WTC11 (cell line): ENCODE results near the gene SMIM20. TPM values are rescaled to one million over a fixed set of nuclear protein-coding genes. Genes with fewer than 3 reads are reported as not detected.

Source experiments
- ATAC-seq: fragments of 200-7000 bp; cut with Tn5 transposase; 2 replicates; pipeline ENCODE4 v1.10.0; 2021; ENCODE audit warnings: mild to moderate bottlenecking, moderate library complexity
- CTCF ChIA-PET: fragments of 300-600 bp; sonication (Branson Sonifier 250); formaldehyde crosslinking; loops from one replicate; lab custom pipeline; 2021; ENCODE audit warnings: antibody characterized with exemption; lab: Charles Lee
- POLR2A ChIA-PET: fragments of 350-600 bp; sonication (Branson Sonifier 250); formaldehyde crosslinking; loops from one replicate; lab custom pipeline; 2021; ENCODE audit warnings: antibody characterized with exemption; lab: Charles Lee
- DNase-seq: peaks from one replicate; pipeline ENCODE4 v3.0.0; 2021; ENCODE audit warnings: low spot score
- H3K27ac Mint-ChIP-seq: 2 replicates; pipeline ENCODE4 v1.8.0; 2021; ENCODE audit warnings: mixed read lengths
- H3K27me3 Mint-ChIP-seq: 2 replicates; pipeline ENCODE4 v1.8.0; 2021; ENCODE audit warnings: low read depth, mild to moderate bottlenecking, moderate library complexity, mixed read lengths
- H3K36me3 Mint-ChIP-seq: 2 replicates; pipeline ENCODE4 v1.8.0; 2021; ENCODE audit warnings: mixed read lengths
- H3K4me1 Mint-ChIP-seq: 2 replicates; pipeline ENCODE4 v1.8.0; 2022; ENCODE audit warnings: mixed read lengths
- H3K4me3 Mint-ChIP-seq: 2 replicates; pipeline ENCODE4 v1.8.0; 2021; ENCODE audit warnings: mild to moderate bottlenecking, moderate library complexity, mixed read lengths
- H3K9me3 Mint-ChIP-seq: 2 replicates; pipeline ENCODE4 v1.8.0; 2021; ENCODE audit warnings: mixed read lengths
- ATF3 ChIP-seq: sonication (generic); formaldehyde crosslinking; conservative IDR thresholded peaks from 2 replicates; pipeline ENCODE4 v1.8.1; 2022; ENCODE audit warnings: mild to moderate bottlenecking, missing genetic modification reagents
- IRF1 ChIP-seq: sonication (generic); formaldehyde crosslinking; IDR thresholded peaks from 2 replicates; pipeline ENCODE4 v1.8.0; 2023; ENCODE audit warnings: missing genetic modification reagents
- JAZF1 ChIP-seq: fragments of 250-450 bp; sonication (Bioruptor Pico); IDR thresholded peaks from 2 replicates; pipeline ENCODE4 v1.9.0; 2021; ENCODE audit warnings: moderate library complexity, mild to moderate bottlenecking, inconsistent platforms
- MLX ChIP-seq: sonication (generic); formaldehyde crosslinking; IDR thresholded peaks from 2 replicates; pipeline ENCODE4 v1.8.1; 2023; ENCODE audit warnings: mild to moderate bottlenecking, missing genetic modification reagents, moderate library complexity
- MXD4 ChIP-seq: fragments of 250-450 bp; sonication (Bioruptor Pico); IDR thresholded peaks from 2 replicates; pipeline ENCODE4 v1.8.0; 2021; ENCODE audit warnings: mild to moderate bottlenecking, moderate library complexity, borderline replicate concordance
- MYBL2 ChIP-seq: sonication (generic); formaldehyde crosslinking; IDR thresholded peaks from 2 replicates; pipeline ENCODE4 v1.8.1; 2023; ENCODE audit warnings: mild to moderate bottlenecking, moderate library complexity, missing genetic modification reagents
- NFYB ChIP-seq: sonication (generic); formaldehyde crosslinking; conservative IDR thresholded peaks from 2 replicates; pipeline ENCODE4 v1.8.0; 2022; ENCODE audit warnings: low read depth, missing genetic modification reagents
- SP1 ChIP-seq: sonication (generic); formaldehyde crosslinking; conservative IDR thresholded peaks from 2 replicates; pipeline ENCODE4 v1.8.1; 2022; ENCODE audit warnings: missing genetic modification reagents
- TCF7 ChIP-seq: sonication (generic); formaldehyde crosslinking; IDR thresholded peaks from 2 replicates; pipeline ENCODE4 v1.8.0; 2022; ENCODE audit warnings: mild to moderate bottlenecking, low read depth, missing genetic modification reagents, moderate library complexity
- TEAD1 ChIP-seq: sonication (generic); formaldehyde crosslinking; IDR thresholded peaks from 2 replicates; pipeline ENCODE4 v1.8.0; 2022; ENCODE audit warnings: mild to moderate bottlenecking, missing genetic modification reagents
- USF2 ChIP-seq: sonication (generic); formaldehyde crosslinking; IDR thresholded peaks from 2 replicates; pipeline ENCODE4 v1.8.1; 2023; ENCODE audit warnings: mild to moderate bottlenecking, missing genetic modification reagents, moderate library complexity
- ZNF138 ChIP-seq: sonication (generic); formaldehyde crosslinking; conservative IDR thresholded peaks from 2 replicates; pipeline ENCODE4 v1.8.1; 2022; ENCODE audit warnings: mild to moderate bottlenecking, moderate library complexity, missing genetic modification reagents
- ZNF232 ChIP-seq: sonication (generic); formaldehyde crosslinking; IDR thresholded peaks from 2 replicates; pipeline ENCODE4 v1.8.0; 2022; ENCODE audit warnings: mild to moderate bottlenecking, missing genetic modification reagents
- ZNF317 ChIP-seq: sonication (generic); formaldehyde crosslinking; IDR thresholded peaks from 2 replicates; pipeline ENCODE4 v1.8.1; 2023; ENCODE audit warnings: low read depth, mild to moderate bottlenecking, moderate library complexity, missing genetic modification reagents, borderline replicate concordance
- total RNA-seq: library from RNA; stranded (reverse); gene quantifications from 3 replicates; pipeline ENCODE4 v1.2.3, GENCODE V29; 2021

Gene SMIM20
- total RNA-seq, 1 experiment from 2014 or later = 39.4 TPM

- TF ChIP-seq USF2 (CRISPR knock-in tag) (peak; percentile 51; the same call in 1 of the 2 replicates), MXD4 (CRISPR knock-in tag) (no peak), NFYB (CRISPR knock-in tag) (peak; percentile 33; the same call in 1 of the 2 replicates), MLX (CRISPR knock-in tag) (no peak), MYBL2 (CRISPR knock-in tag) (no peak), ATF3 (CRISPR knock-in tag) (no peak), ZNF232 (CRISPR knock-in tag) (no peak)
- DNase-seq = no peak
- Mint-ChIP-seq H3K27me3 (no peaks in the 10 kb centered on the region; the same call in 1 of the 2 replicates), H3K4me3 (no peak overlapping the region), H3K36me3 (no peaks in the 10 kb centered on the region), H3K9me3 (0 out of 2 replicates have a peak, but pooled peaks cover 3% of the 10 kb centered on the region), H3K27ac (no peak overlapping the region), H3K4me1 (peaks cover 21% of the 10 kb centered on the region)
- ATAC-seq = no peak
- ChIA-PET CTCF (interaction anchor here (0.7 to 3.8 kb wide), 3 partner anchors 14 to 44 kb away, joined by 3 to 17 read pairs (median 7); no protein-coding TSS in a partner anchor), POLR2A (interaction anchor here (0.6 to 0.9 kb wide), 2 partner anchors 60 to 83 kb away, joined by 4 to 5 read pairs; no protein-coding TSS in a partner anchor)
Measured at GRCh38 chr4:25969374-25970155, 55.5 kb downstream of the SMIM20 start.

GRCh38 chr4:25970226-25970675, 56.2 kb downstream of the SMIM20 start:
- ChIA-PET POLR2A (interaction anchor here (0.6 to 1.0 kb wide), 3 partner anchors 24 to 82 kb away, joined by 4 to 5 read pairs (median 4); no protein-coding TSS in a partner anchor), CTCF (interaction anchor here (0.7 to 3.8 kb wide), 4 partner anchors 15 to 45 kb away, joined by 3 to 17 read pairs (median 5); no protein-coding TSS in a partner anchor)
- Mint-ChIP-seq H3K27me3 (peaks cover under 1% of the 10 kb centered on the region), H3K4me3 (no peak overlapping the region), H3K4me1 (peaks cover 18% of the 10 kb centered on the region), H3K27ac (no peak overlapping the region), H3K36me3 (peaks cover 1% of the 10 kb centered on the region; the same call in 1 of the 2 replicates)
- ATAC-seq (peak; percentile 47), DNase-seq (no peak)
- TF ChIP-seq JAZF1 (CRISPR knock-in tag) (no peak), SP1 (CRISPR knock-in tag) (no peak), ZNF317 (CRISPR knock-in tag) (no peak), TEAD1 (CRISPR knock-in tag) (no peak), IRF1 (CRISPR knock-in tag) (no peak)
- TF ChIP-seq, all 79 proteins: peak for 0
- H3K9me3 Mint-ChIP-seq = peaks cover 4% of the 10 kb centered on the region

- ATAC-seq (peak; percentile 46), DNase-seq (no peak)
- Mint-ChIP-seq H3K27me3 (peaks cover 4% of the 10 kb centered on the region), H3K4me1 (peaks cover 12% of the 10 kb centered on the region), H3K27ac (no peak overlapping the region), H3K4me3 (no peak overlapping the region), H3K36me3 (peaks cover 6% of the 10 kb centered on the region), H3K9me3 (peaks cover 11% of the 10 kb centered on the region)
- ChIA-PET CTCF (interaction anchor here (0.7 to 3.8 kb wide), 4 partner anchors 15 to 45 kb away, joined by 3 to 17 read pairs (median 5); no protein-coding TSS in a partner anchor), POLR2A (interaction anchor here (0.9 to 1.0 kb wide), 2 partner anchors 23 to 59 kb away, joined by 4 to 5 read pairs; no protein-coding TSS in a partner anchor)
- no peak for TF ChIP-seq ZNF138 (CRISPR knock-in tag)
- no peak for TF ChIP-seq TCF7 (CRISPR knock-in tag)
Measured at GRCh38 chr4:25970691-25971432, 56.8 kb downstream of the SMIM20 start.
